CD4-positive, alpha-beta T cell (primary cell): ENCODE results near the gene TSHZ2. TPM values are rescaled to one million over a fixed set of nuclear protein-coding genes. Genes with fewer than 3 reads are reported as not detected.
"Not testable (repeated sequence)": the region's sequence is repeated elsewhere in the genome, so short reads cannot be mapped to it uniquely, and the experiment has no call there.

Experiments
- ATAC-seq: fragments of 200-7000 bp; cut with Tn5 transposase; one replicate; pipeline ENCODE4 v1.10.0; 2022; ENCODE audit warnings: mild to moderate bottlenecking; ENCODE audit not compliant: poor library complexity
- CTCF ChIA-PET: fragments of 350-600 bp; sonication (Branson Sonifier 250); formaldehyde crosslinking; loops from one replicate; lab custom pipeline; 2021; ENCODE audit warnings: antibody characterized with exemption, inconsistent platforms; lab: Charles Lee
- POLR2A ChIA-PET: fragments of 350-600 bp; sonication (Branson Sonifier 250); formaldehyde crosslinking; loops from one replicate; lab custom pipeline; 2021; ENCODE audit warnings: antibody characterized with exemption, inconsistent platforms; lab: Charles Lee
- DNase-seq, 14 experiments: peaks; one replicate each; pipeline ENCODE4 v3.0.0-alpha.2; 2013 to 2020; ENCODE audit warnings: mixed read lengths in 2 of 14
- H3K27ac ChIP-seq, 2 donors: one replicate each; pipeline versions ENCODE4 v1.5.1 to v1.7.0; 2013; ENCODE audit warnings: low read length in 2 of 2, low read depth in 1 of 2, mild to moderate bottlenecking in 1 of 2
- H3K27me3 ChIP-seq, 2 experiments: 1 replicate in 1 of 2; 2 replicates in 1 of 2; pipeline versions ENCODE4 v1.6.1 to v1.7.0; 2013; ENCODE audit warnings: low read length in 2 of 2, control low read depth in 1 of 2, mild to moderate bottlenecking in 1 of 2, moderate library complexity in 1 of 2; ENCODE audit not compliant: insufficient read depth in 2 of 2, control insufficient read depth in 1 of 2
- H3K36me3 ChIP-seq: one replicate; pipeline ENCODE4 v1.6.1; 2013; ENCODE audit warnings: low read length, control low read depth; ENCODE audit not compliant: insufficient read depth
- H3K4me1 ChIP-seq: one replicate; pipeline ENCODE4 v1.6.1; 2013; ENCODE audit warnings: low read length, control low read depth; ENCODE audit not compliant: insufficient read depth
- H3K4me3 ChIP-seq: one replicate; pipeline ENCODE4 v1.5.1; 2013; ENCODE audit warnings: mild to moderate bottlenecking, low read length, moderate library complexity
- H3K9me3 ChIP-seq, 2 experiments: 1 replicate in 1 of 2; 2 replicates in 1 of 2; pipeline versions ENCODE4 v1.6.1 to v1.7.0; 2013; ENCODE audit warnings: low read length in 2 of 2, mild to moderate bottlenecking in 2 of 2, control low read depth in 1 of 2, moderate library complexity in 1 of 2; ENCODE audit not compliant: control insufficient read depth in 1 of 2, insufficient read depth in 1 of 2
- H3K27ac Mint-ChIP-seq: one replicate; pipeline ENCODE4 v1.8.0; 2020; ENCODE audit warnings: mixed read lengths
- H3K27me3 Mint-ChIP-seq: one replicate; pipeline ENCODE4 v1.8.0; 2021; ENCODE audit warnings: mixed read lengths
- H3K36me3 Mint-ChIP-seq: one replicate; pipeline ENCODE4 v1.8.0; 2021; ENCODE audit warnings: low read depth, mixed read lengths
- H3K4me1 Mint-ChIP-seq: one replicate; pipeline ENCODE4 v1.8.0; 2021; ENCODE audit warnings: low read depth, mixed read lengths
- H3K4me3 Mint-ChIP-seq: one replicate; pipeline ENCODE4 v1.8.0; 2020; ENCODE audit warnings: mild to moderate bottlenecking, mixed read lengths
- H3K9me3 Mint-ChIP-seq: one replicate; pipeline ENCODE4 v1.8.0; 2020; ENCODE audit warnings: mixed read lengths
- intact Hi-C, 2 experiments: fragments of 100-400 bp; cut with DNase I in 1 of 2; cut with micrococcal nuclease in 1 of 2; formaldehyde crosslinking; loops; one replicate each; pipeline versions ENCODE4 v1.15.1 to v1.9.0; 2023 to 2025; cut with DNase I, micrococcal nuclease
- total RNA-seq, 174 experiments: library from RNA in 2 of 174; stranded (reverse) in 2 of 174; gene quantifications; one replicate each; pipeline ENCODE4 v1.2.3 and lab custom pipeline; 2021 to 2026
- TF ChIP-seq, protein P1 (sequence below): fragments of 200-600 bp; IDR thresholded peaks from one replicate; pipeline ENCODE4 v1.8.0; 2022; ENCODE audit warnings: antibody characterized with exemption, mild to moderate bottlenecking

The TSHZ2 gene
- total RNA-seq, 2 experiments from 2014 or later: 26.1 to 27.4 TPM

DNA sequence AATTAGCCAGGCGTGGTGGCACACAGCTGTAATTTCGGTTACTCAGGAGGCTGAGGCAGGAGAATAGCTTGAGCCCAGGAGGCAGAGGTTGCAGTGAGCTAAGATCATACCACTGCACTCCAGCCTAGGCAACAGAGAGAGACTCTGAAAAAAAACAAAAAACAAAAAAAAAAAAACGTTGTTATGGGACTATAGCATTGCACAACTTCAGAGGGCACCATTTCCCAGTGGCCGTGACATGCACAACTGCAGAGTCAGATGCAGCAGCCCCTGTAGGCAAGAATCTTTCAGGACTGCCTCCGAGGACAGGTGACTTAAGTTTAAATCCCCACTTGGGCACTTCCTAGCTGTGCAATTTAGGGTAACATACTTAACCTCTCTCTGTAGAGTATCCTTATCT lies 557.5 kb downstream of the TSHZ2 start:
- ChIA-PET POLR2A (no interaction called here), CTCF (no interaction called here)
- H3K27ac ChIP-seq: no peak overlapping the region
- ATAC-seq (no peak), DNase-seq (no peak)
- H3K9me3 ChIP-seq: no peaks in the 10 kb centered on the region
- Mint-ChIP-seq H3K27me3 (peaks cover 5% of the 10 kb centered on the region), H3K9me3 (no peaks in the 10 kb centered on the region), H3K4me3 (no peak overlapping the region), H3K36me3 (no peaks in the 10 kb centered on the region), H3K27ac (no peak overlapping the region), H3K4me1 (no peaks in the 10 kb centered on the region)
- no peaks in the 10 kb centered on the region for H3K36me3 ChIP-seq
- no peaks in the 10 kb centered on the region for H3K4me1 ChIP-seq
- intact Hi-C loops: no loop called here
- no peak overlapping the region for H3K4me3 ChIP-seq
- no peaks in the 10 kb centered on the region for H3K27me3 ChIP-seq
- TF ChIP-seq, protein P1, sequence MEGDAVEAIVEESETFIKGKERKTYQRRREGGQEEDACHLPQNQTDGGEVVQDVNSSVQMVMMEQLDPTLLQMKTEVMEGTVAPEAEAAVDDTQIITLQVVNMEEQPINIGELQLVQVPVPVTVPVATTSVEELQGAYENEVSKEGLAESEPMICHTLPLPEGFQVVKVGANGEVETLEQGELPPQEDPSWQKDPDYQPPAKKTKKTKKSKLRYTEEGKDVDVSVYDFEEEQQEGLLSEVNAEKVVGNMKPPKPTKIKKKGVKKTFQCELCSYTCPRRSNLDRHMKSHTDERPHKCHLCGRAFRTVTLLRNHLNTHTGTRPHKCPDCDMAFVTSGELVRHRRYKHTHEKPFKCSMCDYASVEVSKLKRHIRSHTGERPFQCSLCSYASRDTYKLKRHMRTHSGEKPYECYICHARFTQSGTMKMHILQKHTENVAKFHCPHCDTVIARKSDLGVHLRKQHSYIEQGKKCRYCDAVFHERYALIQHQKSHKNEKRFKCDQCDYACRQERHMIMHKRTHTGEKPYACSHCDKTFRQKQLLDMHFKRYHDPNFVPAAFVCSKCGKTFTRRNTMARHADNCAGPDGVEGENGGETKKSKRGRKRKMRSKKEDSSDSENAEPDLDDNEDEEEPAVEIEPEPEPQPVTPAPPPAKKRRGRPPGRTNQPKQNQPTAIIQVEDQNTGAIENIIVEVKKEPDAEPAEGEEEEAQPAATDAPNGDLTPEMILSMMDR: no peak

DNA sequence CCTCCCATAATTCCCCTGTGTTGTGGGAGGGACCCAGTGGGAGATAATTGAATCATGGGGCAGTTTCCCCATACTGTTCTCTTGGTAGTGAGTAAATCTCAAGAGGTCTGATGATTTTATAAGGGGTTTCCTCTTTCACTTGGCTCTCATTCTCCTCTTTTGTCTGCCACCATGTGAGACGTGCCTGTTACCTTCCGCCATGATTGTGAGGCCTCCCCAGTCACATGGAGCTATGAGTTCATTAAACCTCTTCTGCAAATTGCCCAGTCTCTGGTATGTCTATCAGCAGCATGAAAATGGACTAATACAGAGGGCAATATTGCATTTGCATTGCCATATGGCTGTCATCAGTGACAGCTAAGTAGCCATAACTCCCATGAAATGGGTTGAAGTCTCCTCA lies 558.3 kb downstream of the TSHZ2 start:
- no peaks in the 10 kb centered on the region for H3K4me1 Mint-ChIP-seq
- H3K4me1 ChIP-seq: no peaks in the 10 kb centered on the region
- intact Hi-C loops: no loop called here
- no peaks in the 10 kb centered on the region for H3K9me3 ChIP-seq
- no peaks in the 10 kb centered on the region for H3K36me3 ChIP-seq
- no peaks in the 10 kb centered on the region for H3K27me3 ChIP-seq
- no peak overlapping the region for H3K4me3 Mint-ChIP-seq
- ATAC-seq (no peak), DNase-seq (no peak)
- TF ChIP-seq, protein P1: no peak
- POLR2A ChIA-PET: no interaction called here
- CTCF ChIA-PET: no interaction called here
- H3K9me3 Mint-ChIP-seq: no peaks in the 10 kb centered on the region
- H3K36me3 Mint-ChIP-seq: no peaks in the 10 kb centered on the region
- H3K27ac Mint-ChIP-seq: no peak overlapping the region
- H3K27ac ChIP-seq: no peak overlapping the region
- H3K4me3 ChIP-seq: no peak overlapping the region
- H3K27me3 Mint-ChIP-seq: peaks cover 5% of the 10 kb centered on the region

DNA sequence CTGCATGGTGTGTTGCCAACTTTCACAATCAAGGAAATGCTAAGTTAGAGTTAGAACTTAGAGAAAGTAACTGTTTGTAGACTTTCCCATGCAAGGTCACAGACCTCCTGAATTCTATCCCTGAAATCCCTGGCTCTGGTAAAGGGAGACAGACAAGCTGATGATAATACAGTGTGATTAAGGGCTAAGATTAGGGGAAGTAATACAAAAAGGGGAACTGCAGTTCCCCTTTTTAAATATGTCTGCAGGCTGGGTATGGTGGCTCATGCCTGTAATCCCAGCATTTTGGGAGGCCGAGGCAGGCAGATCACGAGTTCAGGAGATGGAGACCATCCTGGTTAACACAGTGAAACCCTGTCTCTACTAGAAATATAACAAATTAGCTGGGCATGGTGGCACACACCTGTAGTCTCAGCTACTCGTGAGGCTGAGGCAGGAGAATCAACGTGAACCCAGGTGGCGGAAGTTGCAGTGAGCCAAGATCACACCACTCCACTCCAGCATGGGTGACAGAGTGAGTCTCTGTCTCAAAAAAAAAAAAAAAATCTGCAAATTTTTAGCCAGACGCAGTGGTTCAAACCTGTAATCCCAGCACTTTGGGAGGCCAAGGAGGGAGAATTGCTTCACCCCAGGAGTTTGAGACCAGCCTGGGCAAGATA lies 560.6 kb downstream of the TSHZ2 start:
- H3K27me3 Mint-ChIP-seq, H3K9me3 Mint-ChIP-seq, H3K27ac Mint-ChIP-seq, DNase-seq, H3K4me1 Mint-ChIP-seq, POLR2A ChIA-PET, H3K36me3 Mint-ChIP-seq, H3K36me3 ChIP-seq, H3K27me3 ChIP-seq, H3K4me3 ChIP-seq, H3K4me1 ChIP-seq, H3K4me3 Mint-ChIP-seq, intact Hi-C loops, H3K27ac ChIP-seq, ATAC-seq, CTCF ChIA-PET, H3K9me3 ChIP-seq: not testable (repeated sequence)

DNA sequence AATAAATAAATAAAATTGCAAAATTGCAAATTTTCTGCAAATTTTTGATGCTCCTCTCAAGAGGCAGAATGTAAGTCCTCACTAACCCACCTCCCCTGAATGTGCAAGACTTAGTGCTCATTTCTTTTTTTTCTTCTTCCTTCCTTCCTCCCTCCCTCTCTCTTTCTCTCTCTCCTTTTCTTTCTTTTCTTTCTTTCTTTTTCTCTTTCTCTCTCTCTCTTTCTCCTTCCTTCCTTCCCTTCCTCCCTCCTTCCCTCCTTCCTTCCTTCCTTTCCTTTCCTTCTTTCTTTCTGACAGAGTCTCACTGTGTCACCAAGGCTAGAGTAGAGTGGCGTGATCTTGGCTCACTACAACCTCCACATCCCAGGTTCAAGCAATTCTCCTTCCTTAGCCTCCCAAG lies 561.3 kb downstream of the TSHZ2 start:
- Histone ChIP-seq H3K36me3 (no peaks in the 10 kb centered on the region), H3K4me3 (no peak overlapping the region), H3K4me1 (no peaks in the 10 kb centered on the region), H3K9me3 (no peaks in the 10 kb centered on the region), H3K27ac (no peak overlapping the region), H3K27me3 (no peaks in the 10 kb centered on the region)
- no peak overlapping the region for H3K4me3 Mint-ChIP-seq
- H3K4me1 Mint-ChIP-seq: no peaks in the 10 kb centered on the region
- no peak overlapping the region for H3K27ac Mint-ChIP-seq
- DNase-seq (no peak), ATAC-seq (no peak)
- TF ChIP-seq, protein P1: no peak
- H3K36me3 Mint-ChIP-seq: no peaks in the 10 kb centered on the region
- intact Hi-C loops: no loop called here
- H3K9me3 Mint-ChIP-seq: no peaks in the 10 kb centered on the region
- ChIA-PET CTCF (no interaction called here), POLR2A (interaction anchor here (0.6 kb wide), 1 partner anchor 1289 kb away, joined by 3 read pairs; no protein-coding TSS in a partner anchor)
- H3K27me3 Mint-ChIP-seq: no peaks in the 10 kb centered on the region
